Tongue (tissue), 2 donors: ENCODE data around the gene ATP1A1. TPM values are rescaled to one million over a fixed set of nuclear protein-coding genes. Genes with fewer than 3 reads are reported as not detected.

Experiments used
- DNase-seq: peaks from one replicate; pipeline ENCODE4 v3.0.0-alpha.2; 2015
- total RNA-seq: library from RNA; depleted of rRNA; stranded (reverse); fragments of >200 nt; gene quantifications from one replicate; pipeline ENCODE4 v1.2.3, GENCODE V29; 2014

The ATP1A1 gene
- total RNA-seq, 1 donor from 2014 or later: 177 TPM

DNA sequence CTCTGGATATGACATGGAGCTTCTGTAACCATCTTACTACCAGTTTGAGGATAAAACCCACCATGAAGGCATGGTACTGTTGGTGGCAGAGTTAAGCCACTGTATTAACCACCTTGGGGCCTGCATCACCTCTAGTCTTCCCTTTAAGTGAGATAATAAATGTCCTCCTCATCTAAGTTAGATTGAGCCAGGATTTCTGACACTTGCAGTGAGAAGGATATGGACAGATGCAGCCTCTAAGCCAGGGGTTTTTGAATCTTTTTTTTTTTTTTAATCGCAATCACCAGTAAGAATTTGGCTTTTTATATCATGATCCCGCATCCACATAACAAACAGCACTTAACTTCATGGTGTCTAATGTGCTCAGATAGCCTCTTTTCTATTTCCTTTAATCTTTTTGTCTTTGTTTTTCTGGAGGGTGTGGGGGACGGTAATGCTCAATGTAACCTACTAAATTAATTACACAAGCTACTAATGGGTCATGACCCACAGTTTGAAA lies 42.2 kb downstream of the ATP1A1 start:
- DNase-seq: no peak

DNA sequence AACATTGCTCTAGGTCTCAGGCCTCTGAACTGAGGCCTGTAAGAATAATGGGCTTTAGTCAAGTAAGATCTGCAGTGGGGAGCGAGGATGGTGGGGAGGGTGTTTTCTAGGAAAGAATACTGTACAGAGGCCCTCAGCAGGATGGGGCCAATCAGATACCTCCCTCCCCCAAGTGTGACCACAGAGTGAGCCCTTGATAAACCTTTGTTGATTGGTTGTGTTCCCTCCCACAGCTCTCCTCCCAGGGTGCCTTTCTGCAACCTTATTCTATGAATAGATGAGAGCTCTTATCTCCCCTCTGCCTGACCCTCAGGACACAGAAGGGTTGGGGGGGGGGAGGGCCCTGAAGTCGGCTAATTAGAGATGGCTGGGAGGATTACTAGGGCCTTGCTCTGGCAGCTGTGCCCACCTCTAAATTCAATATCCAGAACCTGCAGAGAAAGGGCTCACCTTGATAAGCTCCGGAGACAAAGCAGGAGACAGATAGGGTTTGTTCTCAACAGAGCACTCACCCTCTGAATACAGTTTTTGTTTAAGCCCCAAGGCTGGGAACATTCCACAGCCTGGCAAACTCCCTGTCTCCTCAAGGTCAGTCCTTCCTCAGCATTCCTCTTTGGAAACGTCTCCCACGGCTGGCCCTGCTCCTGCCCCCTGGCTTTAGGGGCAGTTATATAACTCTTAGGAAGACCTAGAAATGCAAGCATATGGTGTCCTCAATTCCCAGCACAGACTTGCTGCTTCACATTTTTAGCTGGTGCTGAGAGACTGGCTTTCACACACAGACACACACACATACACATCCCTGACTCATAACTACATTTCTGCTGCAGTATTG lies 42.9 kb downstream of the ATP1A1 start:
- DNase-seq: no peak

DNA sequence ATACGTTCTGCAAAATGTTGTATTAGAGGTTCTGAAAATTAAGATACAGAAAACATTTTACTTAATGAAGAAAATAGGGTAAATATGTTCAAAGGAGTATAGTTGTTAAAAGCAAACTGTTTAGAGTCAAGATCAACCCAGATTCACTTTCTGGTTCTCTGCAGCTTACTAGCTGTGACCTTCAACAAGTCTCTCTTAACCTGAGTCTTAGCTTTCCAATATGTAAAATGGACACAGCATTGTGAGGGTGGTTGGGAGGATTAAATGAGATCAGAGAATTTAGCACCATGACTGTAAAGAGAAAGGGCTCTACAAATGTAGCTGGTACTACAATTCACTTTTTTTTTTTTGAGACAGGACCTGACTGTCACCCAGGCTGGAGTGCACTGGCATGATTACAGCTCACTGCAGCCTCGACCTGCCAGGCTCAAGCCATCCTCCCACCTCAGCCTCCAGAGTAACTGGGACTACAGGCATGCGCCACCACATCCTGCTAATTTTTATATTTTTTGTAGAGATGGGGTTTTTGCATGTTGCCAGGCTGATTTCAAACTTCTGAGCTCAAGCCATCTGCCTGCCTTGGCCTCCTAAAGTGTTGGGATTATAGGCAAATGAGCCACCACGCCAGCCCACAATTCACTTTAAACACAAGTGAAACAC lies 43.9 kb downstream of the ATP1A1 start:
- no peak for DNase-seq

DNA sequence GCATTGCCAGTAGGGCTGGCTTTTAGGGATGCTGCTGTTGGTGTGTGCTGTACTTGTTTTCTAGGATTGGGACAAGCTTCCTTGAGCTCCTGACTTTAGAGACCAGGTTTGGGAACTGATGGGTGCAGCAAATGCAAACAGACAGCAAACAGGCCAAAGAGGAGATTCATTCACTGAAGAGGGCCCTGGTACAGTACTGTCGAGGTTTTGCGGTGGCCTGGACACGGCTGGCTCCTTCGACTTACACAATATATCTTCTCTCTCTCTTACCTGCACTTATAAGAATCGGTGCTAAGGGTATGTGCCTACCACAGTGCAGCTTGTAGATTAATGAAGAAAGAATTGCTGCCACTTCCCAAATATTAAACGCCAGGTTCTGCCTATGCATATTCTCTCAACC lies 44.6 kb downstream of the ATP1A1 start:
- no peak for DNase-seq

DNA sequence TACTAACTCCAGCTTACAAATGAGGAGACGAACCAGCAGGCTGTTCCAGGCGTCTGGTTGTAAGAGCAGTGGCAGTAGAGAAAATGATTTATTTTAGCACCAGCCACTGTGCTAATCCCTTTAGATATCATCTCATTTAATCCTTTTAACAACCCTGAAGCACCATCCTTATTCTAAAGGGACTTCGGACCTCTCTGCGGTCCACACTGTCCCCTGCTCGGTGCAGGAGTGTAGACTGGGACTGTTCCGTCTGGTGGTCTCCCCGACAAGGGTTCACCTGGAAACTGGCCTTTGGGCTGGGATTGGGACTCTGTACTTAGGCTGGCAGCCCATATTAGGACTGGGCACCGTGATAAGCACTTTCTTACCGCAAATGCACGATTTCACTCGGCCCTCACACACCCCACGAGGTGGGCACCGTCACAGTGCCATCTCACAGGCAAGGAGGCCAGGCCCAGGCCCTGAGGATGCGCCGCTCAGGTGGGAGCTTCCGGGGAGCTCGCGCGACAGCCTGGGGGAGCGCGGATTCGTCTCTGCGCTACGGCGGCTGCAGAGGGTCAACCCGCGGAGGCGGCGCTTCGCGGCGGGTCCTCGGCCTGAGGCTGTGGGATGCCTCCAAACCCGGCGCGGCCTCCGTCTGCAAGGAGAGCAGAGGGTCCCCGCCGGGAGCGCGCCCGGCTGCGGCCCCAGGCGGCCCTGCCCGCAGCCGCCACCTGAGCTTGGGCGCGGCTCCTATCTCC lies 45.2 kb downstream of the ATP1A1 start:
- DNase-seq: peak; percentile 91

DNA sequence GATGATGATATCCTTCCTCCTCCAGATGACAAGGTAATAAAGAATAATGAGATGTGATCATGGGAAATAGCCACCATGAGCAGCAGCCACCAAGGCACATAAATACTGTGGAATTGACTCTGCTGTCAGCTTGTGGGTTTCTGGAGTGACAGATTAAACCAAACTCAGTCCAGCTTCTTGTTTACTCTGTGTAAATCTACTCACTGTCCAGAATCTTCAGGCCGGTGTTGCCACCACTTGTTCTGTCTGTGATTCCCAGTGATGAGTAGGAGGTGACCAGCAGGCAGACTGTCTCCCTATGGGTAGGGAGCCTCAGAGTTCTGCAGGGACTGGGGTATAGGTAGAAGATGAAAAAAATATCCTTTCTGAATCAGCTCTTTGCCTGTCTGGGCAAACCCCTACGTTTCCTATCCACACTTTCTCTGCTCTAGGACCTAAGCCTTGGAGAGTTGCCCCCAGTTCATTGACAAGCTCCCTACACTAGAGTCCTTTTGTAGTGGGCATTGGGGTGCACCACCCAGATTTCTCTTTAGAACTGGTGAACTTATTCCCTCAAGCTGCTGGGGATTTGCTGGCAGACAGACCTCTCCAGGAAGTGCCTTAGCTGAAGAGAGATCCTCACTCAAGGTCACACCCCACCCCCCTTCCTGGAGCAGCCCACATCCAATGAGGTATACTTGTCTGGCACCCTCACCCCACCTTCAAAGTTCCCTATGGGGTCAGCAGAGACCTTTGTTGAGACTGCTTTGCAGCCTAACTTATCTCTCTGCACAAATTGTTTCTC lies 47.6 kb downstream of the ATP1A1 start:
- no peak for DNase-seq

DNA sequence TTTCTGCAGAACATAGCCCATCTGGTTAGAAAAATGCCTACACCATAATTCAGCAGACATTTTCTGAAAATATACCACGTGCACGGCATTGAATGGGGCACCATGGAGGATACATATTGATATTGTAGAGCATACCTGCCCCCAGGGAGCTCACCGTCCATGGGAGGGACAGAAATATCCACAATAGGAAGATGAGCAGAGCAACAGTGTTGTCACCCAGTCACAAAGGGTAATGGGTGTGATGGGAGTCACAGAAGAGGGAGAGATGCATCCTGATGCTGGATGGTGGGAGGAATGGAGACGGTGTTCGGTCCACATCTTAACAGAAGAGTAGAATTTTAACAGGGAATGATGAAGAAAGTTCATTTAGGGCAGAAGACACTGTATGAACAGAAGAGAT lies 51.4 kb downstream of the ATP1A1 start:
- no peak for DNase-seq

DNA sequence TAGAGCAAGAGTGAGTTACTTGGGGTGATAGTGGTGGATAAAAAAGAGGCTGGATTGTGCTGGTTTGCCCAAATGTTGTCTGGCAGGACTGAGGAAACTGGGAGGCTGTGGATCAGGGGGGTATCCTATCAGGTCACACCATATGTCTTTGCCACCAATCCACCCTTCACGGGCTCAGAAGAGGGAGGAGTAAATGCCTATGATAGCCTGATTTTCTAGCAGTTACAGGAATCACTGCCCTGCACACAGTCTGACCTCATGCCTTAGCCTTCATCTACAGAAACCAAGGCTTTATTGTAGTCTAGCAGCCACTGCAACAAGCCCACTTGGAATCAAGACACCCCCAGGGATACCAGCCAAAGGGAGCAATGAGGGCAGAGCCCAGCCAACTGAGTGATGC lies 51.8 kb downstream of the ATP1A1 start:
- no peak for DNase-seq

DNA sequence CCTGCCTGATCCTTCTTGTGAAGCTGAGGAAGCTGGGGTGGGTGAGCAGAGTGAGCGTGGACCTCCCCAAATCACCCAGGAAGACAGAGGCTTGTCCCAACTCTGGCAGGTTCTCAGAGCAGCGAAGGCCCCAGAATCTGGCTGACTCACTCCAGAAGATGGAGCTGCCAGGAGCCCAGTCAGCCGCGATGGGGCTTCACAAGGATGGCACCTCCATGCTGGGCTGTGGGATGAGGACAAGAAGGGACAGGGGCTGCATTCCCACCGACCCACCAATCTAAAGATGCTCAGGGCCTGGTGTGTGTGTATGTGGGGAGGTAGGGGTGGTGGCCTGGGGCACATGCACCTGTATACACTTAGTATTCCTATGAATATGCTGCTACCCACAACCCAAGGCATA lies 52.9 kb downstream of the ATP1A1 start:
- no peak for DNase-seq

DNA sequence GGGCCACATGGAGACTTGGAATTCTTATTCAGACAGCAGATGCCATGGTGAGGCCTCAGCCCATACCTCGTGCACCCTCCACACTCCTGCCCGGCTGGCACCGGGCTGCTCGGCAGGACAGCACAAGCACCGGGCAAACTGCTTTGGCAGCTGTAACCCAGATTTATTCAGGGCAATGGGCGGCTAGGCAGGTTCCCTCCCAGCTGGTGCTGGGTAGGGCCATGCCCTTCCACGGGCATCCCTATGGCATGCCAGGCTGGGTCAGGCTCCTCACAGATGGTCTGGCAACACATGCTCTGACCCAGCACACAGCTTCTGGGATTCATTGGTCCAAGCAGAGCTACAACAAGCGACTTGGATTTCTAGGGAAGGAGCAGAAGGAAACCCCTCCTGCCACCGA lies 53.4 kb downstream of the ATP1A1 start:
- DNase-seq: no peak

DNA sequence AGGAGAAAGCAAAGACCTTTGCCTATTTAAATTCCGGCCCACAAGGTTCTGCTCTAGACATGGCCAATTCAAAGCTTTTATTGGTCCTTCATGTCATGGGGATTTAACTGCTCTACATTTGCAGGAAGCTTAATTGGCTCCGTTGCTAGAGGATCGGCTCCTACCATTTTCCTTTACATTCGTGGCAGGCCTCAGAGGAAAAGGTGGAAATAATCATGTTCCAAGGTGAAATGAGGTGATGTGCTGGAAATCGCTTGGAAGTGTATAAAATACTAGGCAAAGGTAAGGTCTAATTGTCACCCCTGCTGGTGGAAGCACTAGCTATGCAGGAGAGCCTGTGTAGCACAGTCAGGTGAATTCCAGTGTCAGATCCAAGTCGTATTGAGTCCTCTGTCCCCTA lies 55.5 kb downstream of the ATP1A1 start:
- DNase-seq: no peak

DNA sequence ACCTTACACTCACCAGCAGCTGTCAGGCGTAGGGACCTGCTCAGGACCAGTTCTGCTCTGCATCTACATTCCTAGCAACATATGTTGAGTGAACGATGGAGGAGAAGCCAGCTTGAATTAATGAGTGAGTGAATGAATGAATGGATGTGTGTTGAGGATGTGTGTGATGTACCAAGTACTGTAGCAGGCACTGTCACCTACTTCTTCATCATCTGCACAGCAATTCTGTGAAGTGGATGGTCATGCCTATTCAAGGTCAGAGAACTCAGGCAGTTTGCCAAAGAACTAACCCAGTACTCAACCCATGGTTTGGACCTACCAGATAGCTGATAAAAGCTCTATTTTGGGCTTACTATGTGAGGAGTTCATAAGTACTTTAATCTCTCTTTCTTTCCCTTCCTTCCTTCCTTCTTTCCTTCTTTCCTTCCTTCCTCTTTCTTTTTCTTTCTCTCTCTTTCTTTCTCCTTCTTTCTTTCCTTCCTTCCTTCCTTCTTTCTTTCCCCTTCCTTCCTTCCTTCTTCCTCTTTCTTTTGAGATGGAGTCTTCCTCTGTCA lies 56.9 kb downstream of the ATP1A1 start:
- no peak for DNase-seq

DNA sequence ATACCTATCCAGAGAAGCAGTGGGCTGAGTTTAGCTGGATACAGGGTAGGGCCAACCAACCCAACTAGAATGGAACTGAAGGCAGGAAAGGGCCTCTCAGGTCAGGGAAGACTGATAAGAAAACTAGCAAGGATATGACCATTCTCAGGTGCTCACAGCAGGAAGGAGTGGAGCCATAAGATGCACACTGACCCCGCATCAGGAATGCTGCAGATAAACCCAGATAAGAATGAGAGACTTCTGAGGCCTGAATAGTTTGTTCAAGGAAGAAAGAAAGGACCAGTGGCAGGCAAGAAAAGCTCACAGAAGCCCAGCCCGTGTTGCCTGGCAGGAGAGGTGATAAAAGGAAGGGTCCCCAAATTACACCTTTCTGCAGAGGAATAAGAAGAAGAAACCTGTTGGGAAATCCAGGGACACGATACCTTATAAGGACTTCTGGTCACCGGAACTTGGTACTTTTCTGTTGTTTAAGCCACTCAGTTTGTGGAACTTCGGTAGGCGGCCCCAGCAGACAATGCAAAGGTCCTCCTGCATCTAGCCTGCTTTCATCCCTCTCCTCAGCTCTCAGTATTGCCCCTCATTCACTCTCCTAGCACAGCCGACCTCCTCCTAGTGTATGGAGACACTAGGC lies 58.9 kb downstream of the ATP1A1 start:
- DNase-seq: no peak

DNA sequence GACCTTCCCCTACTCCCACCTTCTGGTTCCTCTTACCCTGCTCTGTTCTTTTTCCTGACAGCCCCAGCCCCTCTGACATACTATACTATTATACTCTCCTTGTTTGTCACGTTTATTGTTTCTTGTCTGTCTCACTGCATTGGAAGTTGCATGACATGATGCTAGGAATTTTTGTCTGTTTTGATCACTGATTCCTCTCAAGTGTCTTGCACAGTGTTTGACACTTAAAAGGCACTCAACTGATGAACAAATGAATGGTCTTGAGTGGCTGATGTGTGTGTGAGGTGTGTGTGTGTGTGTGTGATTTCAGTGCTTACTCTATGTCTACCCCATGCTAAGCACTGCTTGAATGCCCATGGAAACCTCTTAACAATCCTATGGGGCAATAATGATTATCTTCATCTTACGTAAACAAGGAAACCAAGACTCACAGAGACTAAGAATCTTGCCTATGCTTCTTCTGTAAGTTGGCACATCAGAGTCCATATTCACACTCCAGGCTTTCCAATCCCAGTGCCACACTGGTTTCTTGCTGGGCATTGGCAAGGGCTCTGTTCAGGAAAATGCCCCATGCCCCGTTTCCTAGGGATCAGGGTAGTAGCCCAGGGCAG lies 59.7 kb downstream of the ATP1A1 start:
- no peak for DNase-seq

DNA sequence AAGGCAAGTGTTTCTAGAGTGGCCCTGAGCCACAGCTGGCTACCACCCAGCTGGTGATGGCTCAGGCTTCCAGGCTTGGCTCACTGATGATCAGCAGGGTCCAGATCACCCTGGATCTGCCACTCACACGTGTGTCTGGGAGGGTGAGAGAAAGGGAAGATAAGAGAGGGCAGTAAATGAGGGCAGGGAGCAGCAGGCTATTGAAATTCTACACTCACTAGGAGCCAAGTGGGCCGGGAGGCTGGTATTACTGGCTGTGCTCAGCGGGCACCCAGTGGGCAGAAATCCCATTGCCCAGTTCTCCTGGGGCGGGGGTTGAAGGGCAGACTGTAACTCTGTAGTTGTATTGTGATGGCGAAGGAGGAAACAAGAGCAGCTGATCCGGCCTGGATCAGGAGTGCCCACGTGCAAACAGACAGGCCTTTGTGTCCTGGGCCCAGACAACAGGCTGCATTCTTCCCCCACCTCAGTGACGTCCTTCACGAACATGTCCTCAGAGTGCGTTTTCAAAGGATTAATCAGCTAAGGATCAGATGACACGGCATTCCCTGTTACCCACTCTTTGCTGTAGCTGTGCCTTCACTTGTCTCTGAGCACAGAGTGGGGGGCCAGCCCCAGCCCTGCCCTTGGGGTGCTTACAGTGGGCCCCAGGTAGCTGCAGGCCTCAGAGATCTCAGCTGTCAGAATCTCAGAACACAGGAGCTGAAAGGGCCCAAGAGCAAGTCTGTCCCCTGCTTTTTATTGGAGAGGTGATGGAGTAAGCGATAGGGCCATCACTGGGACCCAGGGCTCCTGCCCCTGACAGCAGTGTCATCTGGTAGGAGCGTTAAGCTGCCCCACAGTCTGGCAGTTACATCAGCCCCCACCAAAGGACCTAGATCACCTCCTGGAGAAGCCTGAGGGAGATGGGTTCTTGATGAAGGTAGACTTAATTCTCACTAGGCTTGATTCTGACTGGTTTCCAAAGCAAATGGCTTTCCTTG lies 60.5 kb downstream of the ATP1A1 start:
- peak; percentile 43 for DNase-seq

DNA sequence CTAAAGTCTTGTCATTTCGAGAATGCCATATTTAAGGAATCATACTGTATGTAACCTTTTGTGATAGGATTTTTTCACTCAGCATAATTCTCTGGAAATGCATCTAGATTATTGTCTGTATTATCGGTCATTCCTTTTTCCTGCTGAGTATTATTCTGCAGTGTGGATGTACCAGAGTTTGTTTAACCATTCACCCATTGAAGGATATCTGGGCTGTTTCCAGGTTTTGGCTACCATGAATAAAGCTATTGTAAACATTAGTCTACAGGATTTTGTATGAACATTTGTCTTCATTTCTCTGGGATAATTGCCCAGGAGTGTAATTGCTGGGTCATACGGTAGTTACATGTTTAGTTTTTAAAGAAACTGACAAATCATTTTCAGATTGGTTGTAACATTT lies 61.8 kb downstream of the ATP1A1 start:
- no peak for DNase-seq

DNA sequence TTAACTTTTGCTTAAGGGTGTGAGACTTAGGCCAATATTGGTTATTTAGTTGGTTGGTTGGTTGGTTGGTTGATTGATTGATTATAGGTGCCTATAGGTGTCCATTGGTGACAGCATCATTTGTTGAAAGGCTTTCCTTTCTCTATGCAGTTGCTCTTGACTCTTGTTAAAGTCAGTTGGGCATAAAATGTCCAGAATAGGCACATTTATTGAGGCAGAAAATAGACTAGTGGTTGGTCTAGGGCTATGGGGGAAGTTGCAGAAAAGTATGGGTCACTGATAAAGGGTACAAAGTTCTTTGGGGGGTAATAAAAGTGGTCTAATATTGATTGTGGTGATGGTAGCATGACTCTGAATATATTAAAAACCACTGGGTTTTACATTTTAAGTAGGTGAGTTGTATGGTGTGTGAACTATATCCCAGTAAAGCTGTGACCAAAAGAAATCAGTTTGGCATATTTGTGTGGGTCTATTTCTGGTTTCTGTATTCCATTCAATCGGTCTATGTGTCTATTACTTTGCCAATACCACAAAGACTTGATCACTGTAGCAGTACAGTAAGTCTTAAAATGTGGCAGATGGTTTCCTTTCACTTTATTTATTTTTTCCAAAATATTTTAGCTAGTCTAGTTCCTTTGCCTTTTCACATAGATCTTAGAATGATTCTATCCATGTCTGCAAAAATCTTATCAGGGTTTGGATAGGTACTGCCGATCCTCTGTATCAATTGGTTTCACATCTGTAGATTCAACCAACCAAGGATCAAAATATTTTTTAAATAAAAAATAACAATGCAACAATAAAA lies 63.0 kb downstream of the ATP1A1 start:
- no peak for DNase-seq

DNA sequence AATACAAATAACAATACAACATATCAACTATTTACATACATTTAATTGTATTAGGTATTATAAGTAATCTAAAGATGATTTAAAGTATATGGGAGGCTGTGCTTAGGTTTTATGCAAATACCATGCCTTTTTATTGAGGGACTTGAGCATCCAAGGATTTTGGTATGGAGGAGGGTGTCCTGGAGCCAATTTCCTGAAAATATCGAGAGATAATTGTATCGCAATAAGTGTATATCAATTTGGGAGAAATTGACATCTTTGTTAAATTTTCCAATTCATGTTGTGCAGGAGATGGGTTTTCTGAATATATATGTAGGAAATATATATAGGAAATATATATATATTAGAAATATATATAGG lies 63.5 kb downstream of the ATP1A1 start:
- DNase-seq: no peak

DNA sequence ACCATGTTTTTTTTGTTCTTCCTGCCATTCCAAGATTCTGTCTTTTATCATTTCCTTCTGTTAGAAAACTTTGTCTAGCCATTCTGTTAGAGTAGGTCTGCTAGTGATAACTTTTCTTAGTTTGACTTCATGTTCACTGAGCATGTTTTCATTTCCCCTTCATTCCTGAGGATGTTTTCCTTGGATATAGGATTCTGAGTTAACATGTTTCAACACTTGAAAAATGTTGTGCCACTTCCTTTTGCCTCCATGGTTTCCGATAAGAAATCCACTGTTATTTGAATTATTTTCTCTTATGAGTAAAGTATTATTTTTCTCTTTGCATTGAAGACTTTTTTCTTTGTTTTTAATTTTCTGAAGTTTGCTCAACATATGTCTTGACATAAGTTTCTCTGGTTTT lies 66.7 kb downstream of the ATP1A1 start:
- DNase-seq: no peak
